CD4-positive, alpha-beta T cell treated with Interleukin-17A for 4 hours (primary cell): ENCODE data around the gene MXD4.
A peak's percentile ranks its signal among the peaks of the same experiment; 100 is the strongest.

Experiments
- DNase-seq: peaks from one replicate; pipeline ENCODE4 v3.0.0-alpha.2; 2020; ENCODE audit warnings: mixed read lengths

The MXD4 gene

DNA sequence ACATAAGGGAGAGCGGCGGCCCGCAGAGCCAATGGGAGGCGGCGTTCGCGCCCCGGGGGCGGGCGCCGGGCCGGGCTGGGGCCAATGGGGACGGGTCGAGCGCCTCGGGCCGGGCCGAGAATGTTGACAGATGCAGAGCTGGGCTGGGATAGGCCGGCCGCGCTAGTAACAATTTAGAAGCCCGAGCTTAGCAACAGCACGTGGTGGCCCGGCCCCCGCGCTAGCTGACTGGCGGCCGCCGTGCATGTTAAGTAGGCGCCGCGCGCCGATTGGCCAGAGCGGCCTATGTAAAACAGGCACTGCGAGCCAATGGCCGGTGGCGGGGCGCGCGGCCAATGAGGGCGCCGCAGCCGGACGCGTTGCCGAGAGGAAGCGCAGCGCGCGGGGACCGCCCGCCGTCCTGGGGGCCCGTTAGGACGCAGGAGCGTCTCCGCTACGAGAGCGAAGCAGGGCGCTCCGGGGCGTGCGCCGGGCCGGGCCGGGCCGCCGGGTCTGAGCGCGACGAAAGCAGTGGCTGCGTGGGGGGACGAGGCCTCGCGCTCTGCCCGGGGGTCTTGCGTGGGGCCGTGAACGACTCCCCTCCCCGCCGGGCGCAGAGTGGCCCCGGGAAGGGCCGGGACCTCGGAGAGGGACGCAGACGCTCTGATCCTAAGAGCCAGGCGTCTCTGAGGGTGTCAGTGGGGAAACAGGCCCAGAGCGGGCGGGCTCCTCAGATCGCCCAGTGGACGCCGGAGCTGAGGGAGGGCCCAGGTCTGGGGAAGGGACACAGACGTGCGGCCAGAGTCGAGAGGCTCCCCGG, 435 bp upstream of the MXD4 start:
- peak; percentile 97 for DNase-seq

DNA sequence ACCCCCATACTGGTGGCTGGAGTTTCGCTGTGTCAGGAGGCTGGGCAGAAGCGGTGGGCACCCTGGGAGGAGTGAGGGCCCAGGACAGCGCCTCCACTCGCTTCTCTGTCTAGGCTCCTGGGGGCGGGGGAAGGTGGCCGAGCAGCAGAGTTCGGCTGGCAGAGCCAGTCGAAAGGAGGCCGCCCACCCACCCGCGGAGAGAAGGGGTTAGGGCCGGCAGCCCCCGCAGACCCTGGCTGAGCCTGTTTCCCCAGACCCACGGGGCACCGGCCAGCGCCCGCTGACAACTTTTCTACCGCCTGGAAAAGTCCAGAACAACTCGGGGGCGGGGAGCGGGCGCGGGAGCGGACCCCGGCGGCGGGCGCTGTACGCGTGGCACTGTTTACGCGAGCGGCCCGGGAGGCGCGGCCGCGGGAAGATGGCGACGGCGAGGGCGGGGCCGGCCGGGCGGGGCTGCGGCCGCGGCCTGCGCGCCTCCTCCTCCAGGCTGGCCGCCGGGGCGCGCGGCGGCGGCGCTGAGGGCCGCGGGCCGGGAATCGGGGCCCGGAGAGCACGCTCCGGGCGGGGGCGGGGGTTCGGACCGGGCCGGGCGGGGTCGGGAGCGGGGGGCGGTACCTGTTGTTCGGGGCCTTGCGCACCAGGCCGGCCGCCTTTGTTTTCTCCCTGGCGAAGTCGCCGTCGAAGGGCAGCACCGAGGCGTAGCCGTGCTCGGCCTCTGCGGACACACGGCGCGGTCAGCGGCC, 628 bp downstream of the MXD4 start:
- DNase-seq: peak; percentile 69

DNA sequence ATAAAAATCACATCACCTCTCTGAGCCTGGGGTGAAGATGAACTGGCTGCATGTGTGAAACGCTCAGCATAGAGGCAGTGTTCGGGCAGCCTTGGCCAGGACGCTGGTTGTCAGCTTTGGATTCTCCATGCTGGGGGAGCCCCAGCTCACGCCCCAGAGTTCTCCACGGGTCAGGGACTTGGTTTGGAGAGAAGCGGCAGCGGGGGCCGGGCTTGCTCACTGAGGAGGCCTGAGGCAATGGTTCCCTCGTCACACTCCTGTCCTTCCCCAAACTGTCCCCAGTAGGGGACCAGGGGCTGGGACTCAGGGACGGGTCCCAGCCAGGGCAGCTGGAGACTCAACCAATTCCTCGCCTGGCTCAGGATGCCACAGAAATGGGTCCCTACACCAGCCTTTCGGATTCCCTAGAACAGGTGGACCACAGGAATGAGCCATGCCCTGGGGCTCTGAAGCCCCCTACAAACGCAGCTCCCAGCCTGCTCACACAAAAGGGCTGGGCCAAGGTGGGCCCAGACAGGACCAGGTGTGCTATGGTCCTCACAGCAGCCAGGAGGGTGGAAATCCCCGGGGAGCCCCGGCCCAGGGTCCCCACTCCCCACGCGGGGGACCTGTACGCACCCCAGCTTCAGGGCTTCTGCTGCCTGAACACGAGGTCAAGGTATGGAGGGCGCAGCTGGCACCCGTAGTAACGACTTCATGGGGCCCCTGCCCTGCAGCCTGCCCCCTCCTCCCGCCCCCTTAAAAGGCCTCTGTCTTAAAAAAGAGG, 1.4 kb downstream of the MXD4 start:
- no peak for DNase-seq

DNA sequence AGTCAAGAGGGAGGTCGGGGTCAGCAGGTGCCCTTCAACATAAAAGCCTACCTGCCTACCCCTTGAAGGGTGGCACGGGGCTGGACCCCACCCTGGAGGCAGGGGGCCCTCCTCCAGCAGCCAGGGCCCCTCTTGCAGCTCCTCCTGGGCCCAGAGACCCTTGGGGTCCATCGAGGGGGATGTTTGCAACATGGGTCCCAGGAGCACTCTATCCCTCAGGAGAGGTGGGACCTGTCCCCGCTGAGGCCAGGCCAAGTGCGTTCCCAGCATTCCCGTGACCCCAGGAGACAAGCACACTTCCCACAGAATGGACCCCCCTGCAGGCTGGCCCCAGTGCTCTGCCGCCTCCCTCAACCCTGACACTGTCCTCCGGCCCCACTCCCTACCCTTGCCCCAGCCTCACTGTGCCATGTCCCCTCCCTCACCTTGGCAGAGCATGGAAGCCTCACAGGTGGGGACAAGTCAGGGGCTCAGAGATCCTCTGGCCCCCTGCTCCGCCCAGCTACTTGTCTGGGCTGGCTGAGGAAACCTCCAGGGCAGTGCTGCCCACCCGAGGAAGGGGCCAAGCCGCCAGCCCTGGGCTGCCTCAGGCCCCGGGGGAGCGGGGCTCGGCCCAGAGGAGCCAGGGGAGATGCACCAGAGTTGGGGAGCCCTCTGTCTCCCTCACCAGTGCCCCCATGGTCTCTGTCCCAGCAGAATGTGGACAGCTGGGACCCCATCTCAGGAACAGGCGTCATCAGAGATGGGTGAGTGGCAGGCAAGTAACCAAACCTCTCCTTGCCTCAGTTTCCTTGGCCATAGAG, 2.2 kb downstream of the MXD4 start:
- no peak for DNase-seq

DNA sequence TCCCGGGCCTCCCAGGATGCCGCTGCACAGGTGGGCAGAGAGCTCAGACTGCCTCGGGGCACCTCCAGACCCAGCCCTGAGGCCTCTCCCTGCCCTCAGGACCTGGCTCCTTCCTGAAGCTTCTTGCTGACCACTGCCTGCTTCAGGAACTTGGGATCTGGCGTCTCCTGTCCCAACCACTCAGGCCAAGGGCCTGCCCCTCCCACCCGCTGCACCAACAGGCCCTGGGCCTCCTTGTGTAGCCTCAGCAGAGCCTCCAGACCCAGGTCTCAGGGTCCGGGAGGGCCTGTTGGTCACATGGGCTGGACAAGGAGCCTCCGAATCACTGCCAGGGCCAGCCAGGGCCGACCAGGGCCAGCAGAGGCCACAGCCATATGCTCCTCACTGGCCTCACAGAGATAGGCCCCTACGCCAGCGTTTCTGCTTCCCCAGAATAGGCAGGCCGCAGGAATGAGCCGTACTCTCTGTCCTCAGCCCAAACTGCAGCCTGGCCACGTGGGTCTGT, 2.8 kb downstream of the MXD4 start:
- DNase-seq: no peak

DNA sequence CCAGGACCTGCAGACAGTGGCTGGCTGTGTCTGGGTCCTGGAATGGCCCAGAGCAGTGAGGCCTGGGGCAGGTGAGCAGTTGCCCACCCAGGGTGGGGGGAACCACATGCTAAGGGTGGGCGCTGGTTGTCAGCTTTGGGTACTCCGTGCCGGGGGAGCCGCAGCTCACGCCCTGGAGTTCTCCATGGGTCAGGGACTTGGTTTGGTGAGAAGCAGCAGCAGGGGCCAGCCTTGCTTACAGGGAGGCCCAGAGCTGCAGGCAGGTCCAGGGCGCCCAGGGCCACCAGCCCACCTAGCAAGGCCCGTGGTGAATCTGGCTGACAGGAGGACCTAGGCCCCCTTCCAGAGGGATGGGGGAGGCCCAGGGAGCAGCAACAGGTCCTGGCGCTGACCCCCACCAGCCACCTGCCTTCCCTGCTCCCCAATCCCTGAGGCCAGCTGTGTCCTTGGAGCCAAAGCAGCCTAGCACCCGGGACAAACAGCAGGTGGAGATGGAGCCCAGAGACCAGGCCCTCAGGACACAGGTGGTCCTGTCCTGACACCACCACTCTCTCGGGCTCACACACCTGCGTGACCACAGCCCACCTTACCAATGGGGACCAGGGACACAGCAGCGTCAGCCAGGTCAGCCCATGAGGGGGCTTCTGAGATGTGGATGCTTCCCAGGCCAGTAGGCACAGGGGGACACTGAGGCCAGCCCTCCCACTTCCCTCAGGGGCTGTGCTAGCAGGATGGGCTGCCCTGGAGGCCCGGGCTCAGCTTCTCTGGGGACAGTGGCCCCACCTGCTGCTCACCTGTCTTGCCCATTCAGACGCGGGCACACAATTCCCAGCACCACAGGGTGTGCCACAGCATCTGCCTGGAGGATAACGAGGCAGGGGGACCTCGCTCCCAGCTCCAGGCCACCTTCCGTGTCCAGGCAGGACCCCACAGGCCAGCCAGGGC, 3.5 kb downstream of the MXD4 start:
- no peak for DNase-seq

DNA sequence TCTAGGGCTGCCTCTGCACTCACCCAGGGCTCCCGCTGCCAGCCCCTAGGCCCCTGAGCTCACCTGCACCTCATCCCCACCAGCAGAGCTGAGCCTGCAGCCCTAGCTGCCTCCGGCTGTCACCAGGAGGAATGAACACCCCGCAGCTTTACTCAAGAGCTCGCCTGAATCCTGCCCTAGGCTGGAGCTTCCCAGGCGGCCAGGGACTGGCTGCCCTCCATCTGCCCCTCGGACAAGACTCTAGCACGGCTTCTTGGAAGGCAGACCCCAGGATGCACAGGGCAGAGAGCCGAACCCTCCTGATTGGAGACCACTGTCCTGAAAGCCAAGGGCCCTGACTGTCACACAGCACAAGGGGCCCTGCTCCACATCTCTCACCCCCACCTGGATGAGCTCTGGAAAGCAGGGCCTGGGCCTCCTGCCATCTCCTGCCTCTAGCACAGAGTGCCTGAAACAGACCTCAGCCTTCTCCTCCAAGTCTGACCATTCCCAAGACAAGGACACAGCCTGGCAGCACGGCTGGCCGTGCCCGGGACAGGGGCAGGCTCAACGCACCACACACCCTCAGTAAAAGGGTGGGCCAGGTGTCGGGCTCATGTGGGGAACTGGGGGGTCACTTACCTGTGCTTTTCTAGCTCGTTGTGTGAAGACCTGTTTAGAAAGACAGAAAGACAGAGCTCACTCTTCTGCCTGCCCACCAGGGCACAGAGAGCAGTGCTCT, 4.4 kb downstream of the MXD4 start:
- DNase-seq: no peak

DNA sequence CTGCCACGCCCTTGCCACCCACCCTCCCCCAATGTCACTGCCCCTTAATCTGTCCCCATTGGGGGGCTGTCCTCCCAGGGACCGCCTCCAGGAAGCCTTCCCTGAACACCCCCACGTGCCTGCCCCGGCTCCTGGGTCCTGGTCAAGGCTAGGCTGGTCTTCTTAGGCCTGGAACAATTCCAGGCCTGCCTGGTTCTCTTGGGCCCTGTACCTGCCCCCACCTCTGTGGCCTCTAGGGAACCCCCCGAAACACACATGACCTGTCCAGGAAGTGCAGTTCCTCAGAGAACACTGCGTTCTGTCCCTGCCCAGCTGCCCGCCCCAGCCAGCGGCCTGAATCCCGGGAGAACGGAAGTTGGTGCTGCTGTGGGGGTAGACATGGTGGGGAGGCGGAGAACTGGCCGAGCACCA, 5.1 kb downstream of the MXD4 start:
- DNase-seq: no peak

DNA sequence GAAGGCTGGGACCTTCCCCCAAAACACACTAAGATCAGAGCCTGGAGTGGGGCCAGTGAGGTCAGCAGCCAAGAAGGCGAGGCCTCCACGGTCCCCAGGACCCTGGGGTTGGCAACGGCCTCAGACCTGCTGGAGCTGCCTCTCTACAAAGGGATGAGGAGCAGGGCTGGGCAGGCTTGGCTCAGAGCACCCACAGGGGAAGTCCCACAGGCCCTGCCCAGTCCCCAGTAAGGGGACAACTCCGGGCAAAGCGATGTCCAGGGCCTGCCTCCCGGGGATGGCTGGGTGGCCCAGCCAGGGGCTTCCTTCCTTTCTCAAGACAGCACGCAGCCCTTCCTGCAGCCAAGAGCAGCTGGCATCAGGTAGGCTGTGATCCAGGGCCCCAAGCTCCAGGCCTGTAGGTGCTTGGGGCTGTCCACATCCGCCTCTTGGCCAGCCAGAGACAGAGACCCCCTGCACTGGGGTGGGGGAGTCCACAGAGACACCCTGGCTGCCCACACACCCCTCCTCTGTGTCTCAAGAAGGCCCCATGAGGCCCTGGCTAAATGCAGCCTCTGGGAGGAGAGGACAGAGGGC, 5.7 kb downstream of the MXD4 start:
- DNase-seq: no peak

DNA sequence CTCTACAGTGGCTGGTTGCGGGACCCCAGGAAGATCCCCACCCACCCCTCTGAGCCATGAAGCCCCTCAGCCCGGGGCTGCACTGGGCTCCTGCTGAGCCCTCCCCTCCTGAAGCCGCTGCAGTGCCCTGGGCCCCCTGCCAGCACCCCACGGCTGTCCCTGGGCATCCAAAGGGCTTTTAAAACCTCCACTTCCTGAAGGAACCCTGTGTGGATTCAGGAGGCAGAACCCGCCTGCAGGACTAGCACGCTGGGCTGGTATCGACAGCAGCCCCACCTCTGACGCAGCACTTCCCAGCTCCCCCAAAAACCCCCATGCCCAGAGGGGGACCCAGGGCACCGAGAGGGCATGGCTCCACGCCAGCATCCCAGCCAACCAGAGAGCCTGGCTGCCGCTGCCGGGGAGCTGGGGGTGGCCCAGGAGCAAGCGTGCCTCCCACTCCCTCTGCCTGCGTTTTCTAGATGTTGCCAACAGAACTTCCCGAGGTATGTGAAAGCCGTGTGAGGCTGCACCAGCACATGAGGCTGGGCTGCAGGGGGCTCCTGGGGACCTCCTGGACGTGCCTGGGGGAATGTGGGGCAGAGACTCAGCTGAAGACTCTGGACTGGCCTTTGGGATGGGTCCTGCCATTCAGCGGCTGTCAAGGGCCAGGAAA, 6.3 kb downstream of the MXD4 start:
- no peak for DNase-seq

DNA sequence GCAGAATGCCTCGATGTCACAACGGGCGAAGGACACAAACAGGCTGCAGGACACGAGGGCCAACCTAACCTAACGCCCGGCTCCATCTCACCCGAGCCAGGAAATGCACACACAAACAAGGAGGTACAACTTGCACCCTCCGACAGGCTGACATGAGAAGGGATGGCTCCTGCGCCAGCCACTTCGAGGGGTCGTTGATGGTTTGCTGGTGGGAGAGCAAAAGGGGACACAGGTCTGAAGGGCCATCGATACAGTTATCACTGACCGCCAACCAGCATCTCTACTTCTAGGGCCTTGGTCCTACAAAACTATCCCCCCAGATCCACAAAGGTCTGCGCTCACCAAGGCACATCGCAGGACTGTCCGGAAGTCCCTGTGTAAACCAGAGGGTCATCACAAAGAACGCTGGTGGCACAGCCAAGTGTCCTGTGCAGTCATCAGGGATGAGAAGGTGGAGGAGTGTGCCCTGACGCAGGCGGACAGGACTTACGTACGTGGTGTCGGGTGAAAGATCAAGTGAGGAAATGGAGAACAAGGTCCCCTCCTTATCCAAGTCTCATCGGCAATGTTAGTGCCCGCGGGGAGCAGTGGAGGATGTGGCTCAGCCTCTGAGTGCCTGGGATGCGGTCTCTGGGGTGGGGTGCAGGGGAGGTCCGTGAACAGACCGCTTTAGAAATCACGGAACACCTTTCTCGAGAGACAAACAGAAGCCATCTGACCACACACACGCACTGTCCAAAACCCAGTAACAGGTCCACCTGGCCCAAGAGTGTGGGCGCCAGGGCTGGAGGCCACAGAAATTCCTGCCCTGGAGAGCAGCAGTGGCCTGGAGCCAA, 7.0 kb downstream of the MXD4 start:
- DNase-seq: no peak

DNA sequence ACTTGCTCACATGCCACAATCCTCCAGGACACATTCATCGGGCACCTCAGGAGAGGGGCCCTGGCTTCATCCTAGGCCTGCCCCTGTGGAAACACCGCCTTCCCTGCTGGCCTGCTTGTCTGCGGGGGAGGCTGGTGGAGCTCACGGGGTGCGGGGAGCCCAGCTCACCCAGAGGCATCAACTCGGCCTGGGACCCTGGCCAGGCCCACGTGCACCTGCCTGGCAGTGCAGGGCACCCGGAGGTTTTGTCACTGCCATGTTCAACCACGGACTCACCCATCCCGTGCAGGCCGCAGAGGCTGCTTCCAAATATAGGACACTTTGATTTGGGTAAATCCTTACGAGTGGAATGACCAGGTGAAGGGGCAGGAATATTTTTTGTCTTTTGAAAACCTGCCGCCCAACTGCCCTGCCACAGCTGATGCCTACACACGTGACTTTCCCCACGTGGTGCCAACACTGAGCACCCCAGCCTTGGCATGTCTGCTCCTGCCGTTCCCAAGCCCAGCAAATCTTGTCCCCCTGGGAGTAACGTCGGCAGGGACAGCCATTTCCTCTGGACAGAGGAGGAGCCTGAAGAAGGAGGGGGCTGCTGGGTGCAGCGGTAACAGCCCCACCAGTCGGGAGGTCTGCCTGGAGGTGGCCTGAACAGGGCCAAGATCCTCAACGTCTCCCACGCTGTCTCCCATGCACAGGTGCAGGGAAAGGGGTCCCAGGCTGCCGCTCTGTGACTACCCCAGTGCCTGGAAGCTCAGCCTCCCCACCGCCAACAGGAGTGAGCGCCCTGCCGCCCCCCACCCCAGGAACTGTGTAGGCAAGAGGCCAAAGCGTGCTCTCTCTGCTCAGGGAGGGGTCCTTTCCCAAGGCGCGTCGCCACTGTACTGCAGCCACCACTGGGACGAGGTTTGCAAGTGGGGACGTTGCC, 8.5 kb downstream of the MXD4 start:
- DNase-seq: no peak

DNA sequence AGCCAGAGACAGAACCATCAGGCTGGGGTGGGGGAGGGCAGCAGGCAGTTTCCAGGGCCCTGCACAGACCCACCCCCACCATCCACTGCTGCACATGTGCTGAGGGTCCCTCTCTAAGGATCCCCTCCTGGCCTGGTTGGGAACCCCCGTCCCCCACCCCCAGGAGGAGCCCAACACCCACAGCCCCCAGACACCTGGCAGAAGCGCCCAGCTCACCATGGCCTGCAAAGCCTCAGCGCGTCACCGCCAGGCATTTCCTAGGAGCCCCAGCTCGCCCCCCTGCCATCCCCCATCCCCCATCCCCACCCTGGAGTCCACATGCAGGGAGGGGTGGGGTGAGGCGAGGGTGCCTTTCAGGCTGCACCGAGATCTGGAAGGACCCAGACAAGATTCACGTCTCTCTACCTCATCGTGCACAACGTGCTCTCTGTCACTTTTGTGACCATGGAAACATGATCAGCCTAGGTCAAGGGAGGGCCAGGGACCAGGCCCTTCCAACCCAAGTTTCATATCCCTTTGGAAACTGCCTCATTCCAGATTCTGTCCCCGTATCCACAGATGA, 9.3 kb downstream of the MXD4 start:
- DNase-seq: no peak

DNA sequence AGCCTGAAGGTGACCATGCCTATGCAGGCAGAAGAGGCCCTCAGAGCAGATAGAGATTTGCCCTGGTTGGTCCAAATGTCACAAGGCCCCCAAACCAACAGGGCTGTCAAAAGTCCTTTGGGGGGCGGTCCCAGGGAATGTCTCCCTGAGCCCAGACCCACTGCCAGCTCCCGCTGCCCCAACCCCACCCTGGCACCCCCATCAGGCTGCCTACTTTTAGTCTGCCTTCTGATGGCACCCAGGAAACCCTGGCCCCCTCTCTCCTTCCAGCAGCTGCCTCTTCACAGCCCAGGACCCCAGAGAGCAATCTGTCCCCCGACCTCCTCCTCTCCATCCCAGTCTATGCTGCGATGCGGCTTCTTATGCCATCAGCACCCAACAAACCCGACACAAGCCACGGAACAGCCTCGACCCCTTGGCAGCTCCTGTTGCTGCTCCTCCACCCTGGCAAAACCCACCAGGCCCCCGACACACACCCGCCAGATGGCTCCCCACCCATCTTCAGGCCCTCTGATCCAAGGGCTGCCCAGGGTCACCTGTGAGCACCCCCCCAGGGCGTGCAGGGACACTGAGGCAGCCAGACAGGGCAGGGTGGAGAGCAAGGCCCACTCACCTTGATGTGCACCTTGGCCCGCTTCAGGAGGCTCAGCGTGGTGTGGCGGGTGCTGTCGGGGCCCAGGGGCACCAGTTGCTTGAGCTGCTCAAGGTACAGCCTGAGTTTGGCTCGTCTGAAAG, 9.9 kb downstream of the MXD4 start:
- DNase-seq: no peak

DNA sequence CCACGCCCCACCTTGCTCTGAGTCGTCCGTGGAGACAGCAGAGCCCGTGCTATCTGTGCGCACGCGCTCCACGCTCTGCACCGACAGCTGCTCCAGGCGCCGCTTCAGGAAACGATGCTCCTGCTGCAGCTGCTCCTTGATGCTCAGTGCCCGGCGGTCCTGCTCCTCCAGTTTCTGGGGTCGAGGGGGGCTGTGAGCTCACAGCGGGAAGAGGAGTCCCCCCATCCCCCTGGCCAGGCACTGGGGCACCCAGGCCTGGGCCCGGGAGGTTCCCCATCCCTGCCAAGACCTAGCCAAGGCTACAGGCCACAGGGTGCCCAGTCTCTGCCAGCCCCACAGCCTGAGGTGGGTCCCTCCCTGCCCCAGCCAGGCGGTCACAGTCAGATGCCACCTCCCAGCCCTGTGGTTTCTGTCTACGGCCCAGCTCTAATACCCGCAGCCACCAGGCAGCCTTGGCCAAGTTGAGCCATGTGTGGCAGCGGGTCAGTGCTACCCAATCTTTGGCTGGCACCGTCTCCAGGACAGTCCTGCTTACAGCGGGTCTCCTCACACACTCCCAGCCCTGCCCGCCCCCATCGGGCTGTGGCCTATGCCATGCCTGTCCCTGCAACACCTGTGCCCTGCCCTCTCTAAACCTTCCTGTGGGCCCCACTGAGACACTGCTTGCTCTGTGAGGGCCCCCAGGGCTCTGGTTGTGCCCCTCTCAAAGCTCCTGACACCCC, 10.7 kb downstream of the MXD4 start:
- no peak for DNase-seq
